ENCODE data around the gene CDH5. TPM values are rescaled to one million over a fixed set of nuclear protein-coding genes. Genes with fewer than 3 reads are reported as not detected.

Gene CDH5, protein sequence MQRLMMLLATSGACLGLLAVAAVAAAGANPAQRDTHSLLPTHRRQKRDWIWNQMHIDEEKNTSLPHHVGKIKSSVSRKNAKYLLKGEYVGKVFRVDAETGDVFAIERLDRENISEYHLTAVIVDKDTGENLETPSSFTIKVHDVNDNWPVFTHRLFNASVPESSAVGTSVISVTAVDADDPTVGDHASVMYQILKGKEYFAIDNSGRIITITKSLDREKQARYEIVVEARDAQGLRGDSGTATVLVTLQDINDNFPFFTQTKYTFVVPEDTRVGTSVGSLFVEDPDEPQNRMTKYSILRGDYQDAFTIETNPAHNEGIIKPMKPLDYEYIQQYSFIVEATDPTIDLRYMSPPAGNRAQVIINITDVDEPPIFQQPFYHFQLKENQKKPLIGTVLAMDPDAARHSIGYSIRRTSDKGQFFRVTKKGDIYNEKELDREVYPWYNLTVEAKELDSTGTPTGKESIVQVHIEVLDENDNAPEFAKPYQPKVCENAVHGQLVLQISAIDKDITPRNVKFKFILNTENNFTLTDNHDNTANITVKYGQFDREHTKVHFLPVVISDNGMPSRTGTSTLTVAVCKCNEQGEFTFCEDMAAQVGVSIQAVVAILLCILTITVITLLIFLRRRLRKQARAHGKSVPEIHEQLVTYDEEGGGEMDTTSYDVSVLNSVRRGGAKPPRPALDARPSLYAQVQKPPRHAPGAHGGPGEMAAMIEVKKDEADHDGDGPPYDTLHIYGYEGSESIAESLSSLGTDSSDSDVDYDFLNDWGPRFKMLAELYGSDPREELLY
- total RNA-seq: 10 to 100 TPM in 4 of 7 donors, 1 to 10 TPM in 3; 6.0 to 24.7 (median 10.8) TPM
- polyA plus RNA-seq: 10 to 100 TPM; 18.7 to 36.8 TPM
- long read RNA-seq, donor 1, full-length matches to known transcripts: 2 of 10 reads
- long read RNA-seq, donor 1, partial matches to known transcripts: 1 of 10 reads
- long read RNA-seq, donor 1, other reads (novel, unspliced or antisense): 7 of 10 reads
- long read RNA-seq, donor 2, full-length matches to known transcripts: 5 of 5 reads
- long read RNA-seq, donor 2, partial matches to known transcripts: 0 of 5 reads
- long read RNA-seq, donor 2, other reads (novel, unspliced or antisense): 0 of 5 reads
- long read RNA-seq, donor 3, full-length matches to known transcripts: 10 of 26 reads
- long read RNA-seq, donor 3, partial matches to known transcripts: 10 of 26 reads
- long read RNA-seq, donor 3, other reads (novel, unspliced or antisense): 6 of 26 reads

DNA sequence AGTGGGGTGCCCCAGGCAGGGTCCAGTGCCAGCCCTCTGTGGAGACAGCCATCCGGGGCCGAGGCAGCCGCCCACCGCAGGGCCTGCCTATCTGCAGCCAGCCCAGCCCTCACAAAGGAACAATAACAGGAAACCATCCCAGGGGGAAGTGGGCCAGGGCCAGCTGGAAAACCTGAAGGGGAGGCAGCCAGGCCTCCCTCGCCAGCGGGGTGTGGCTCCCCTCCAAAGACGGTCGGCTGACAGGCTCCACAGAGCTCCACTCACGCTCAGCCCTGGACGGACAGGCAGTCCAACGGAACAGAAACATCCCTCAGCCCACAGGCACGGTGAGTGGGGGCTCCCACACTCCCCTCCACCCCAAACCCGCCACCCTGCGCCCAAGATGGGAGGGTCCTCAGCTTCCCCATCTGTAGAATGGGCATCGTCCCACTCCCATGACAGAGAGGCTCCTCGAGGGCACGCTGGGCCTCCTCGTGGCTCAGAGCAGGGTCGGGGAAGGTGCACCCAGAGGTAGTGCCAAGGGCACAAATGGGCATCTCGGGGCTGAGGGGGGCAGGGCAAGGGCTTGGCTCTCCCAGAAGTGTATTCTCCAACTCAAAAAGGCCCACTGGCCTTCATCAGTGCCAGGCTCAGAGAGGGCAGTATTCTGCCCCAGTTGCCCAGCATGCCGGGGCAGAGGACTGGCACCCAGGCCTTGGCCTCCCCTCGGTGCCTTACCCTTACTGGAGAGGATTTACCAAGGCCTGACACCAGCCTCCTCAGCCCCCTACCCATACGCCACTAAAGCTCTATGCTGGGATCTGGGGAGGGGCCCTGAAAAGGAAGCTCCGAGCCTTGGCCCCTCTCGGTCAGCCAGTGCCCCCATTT is at the start of gene CDH5:
CDH5 (plus strand) TSS at position 259 of the 867 bp plus-strand sequence. CDS start 12,647 bp downstream, outside the sequence.
- no peaks in the 10 kb centered on the region for H3K27me3 ChIP-seq
- 39 to 44% (median 43%) methylated on average over 23 to 25 of the region's 25 CpGs for WGBS, 3 donors
- no peak within 1 kb of the TSS for H3K4me3 ChIP-seq
- H3K36me3 ChIP-seq: no peaks in the 10 kb centered on the region
- intact Hi-C loops (cut with DNase I): no loop called here
- peaks cover 12% of the 10 kb centered on the region for H3K4me1 ChIP-seq (ENCODE audit: insufficient read depth)
- peak within 1 kb of the TSS in 1 of 2 donors; percentile 81 for H3K27ac ChIP-seq
- peak; percentile 74 to 86 (median 82) for DNase-seq
- no peaks in the 10 kb centered on the region for H3K9me3 ChIP-seq
- no peak for TF ChIP-seq POLR2A (IDR thresholded peaks at IDR 0.05)

DNA sequence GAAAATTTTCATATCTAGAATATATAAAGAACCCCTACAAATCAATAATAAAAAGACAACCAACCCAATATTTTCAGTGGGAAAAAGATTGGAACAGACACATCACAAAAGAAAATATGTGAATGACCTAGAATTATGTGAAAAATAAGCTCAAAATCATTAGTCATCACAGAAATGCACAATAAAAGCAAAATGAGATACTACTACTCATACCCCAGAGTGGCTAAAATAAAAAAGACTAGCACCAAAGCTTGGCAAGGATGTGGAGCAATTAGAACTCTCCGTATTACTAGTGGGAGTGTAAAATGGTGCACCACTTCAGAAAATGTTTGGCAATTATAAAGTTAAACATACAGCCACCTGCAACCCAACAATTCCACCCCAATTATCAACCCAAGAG is 48.0 kb upstream of the CDH5 start:
- Histone ChIP-seq H3K27me3 (no peaks in the 10 kb centered on the region), H3K27ac (no peak overlapping the region), H3K4me1 (ENCODE audit: insufficient read depth) (no peaks in the 10 kb centered on the region), H3K36me3 (no peaks in the 10 kb centered on the region), H3K4me3 (no peak overlapping the region), H3K9me3 (no peaks in the 10 kb centered on the region)
- intact Hi-C loops (cut with DNase I): no loop called here
- TF ChIP-seq POLR2A (IDR thresholded peaks at IDR 0.05) (no peak), EP300 (IDR thresholded peaks at IDR 0.05) (no peak)
- TF ChIP-seq, protein P1, sequence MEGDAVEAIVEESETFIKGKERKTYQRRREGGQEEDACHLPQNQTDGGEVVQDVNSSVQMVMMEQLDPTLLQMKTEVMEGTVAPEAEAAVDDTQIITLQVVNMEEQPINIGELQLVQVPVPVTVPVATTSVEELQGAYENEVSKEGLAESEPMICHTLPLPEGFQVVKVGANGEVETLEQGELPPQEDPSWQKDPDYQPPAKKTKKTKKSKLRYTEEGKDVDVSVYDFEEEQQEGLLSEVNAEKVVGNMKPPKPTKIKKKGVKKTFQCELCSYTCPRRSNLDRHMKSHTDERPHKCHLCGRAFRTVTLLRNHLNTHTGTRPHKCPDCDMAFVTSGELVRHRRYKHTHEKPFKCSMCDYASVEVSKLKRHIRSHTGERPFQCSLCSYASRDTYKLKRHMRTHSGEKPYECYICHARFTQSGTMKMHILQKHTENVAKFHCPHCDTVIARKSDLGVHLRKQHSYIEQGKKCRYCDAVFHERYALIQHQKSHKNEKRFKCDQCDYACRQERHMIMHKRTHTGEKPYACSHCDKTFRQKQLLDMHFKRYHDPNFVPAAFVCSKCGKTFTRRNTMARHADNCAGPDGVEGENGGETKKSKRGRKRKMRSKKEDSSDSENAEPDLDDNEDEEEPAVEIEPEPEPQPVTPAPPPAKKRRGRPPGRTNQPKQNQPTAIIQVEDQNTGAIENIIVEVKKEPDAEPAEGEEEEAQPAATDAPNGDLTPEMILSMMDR (IDR thresholded peaks at IDR 0.05): no peak
- DNase-seq: no peak
- WGBS, 3 donors: 78 to 88% (median 80%) methylated on average over 1 of the region's 1 CpG

DNA sequence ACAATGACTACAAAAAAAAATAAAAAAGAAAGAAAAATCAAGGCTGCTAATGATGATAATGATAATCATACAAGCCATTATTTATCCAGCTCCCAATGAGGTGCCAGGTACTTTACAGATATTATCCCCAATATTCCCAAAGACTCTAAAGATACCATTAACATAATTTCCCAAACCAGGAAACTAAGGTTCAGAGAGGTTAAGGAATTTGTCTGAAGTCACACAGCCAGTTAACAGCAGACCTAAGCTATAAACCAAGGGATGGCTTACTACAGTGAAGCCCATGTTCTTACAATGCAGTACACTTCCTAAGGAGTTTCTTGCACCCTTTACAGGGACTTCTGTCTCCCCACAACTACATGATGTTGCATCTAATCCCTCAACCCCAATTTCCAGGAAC is 45.7 kb upstream of the CDH5 start:
- no peaks in the 10 kb centered on the region for H3K9me3 ChIP-seq
- no peaks in the 10 kb centered on the region for H3K36me3 ChIP-seq
- no peaks in the 10 kb centered on the region for H3K27me3 ChIP-seq
- no peaks in the 10 kb centered on the region for H3K4me1 ChIP-seq (ENCODE audit: insufficient read depth)
- DNase-seq: no peak
- intact Hi-C loops (cut with DNase I): no loop called here
- H3K4me3 ChIP-seq: no peak overlapping the region
- no peak overlapping the region for H3K27ac ChIP-seq
- TF ChIP-seq, protein P1 (IDR thresholded peaks at IDR 0.05): no peak
- TF ChIP-seq EP300 (IDR thresholded peaks at IDR 0.05) (no peak), POLR2A (IDR thresholded peaks at IDR 0.05) (no peak)

DNA sequence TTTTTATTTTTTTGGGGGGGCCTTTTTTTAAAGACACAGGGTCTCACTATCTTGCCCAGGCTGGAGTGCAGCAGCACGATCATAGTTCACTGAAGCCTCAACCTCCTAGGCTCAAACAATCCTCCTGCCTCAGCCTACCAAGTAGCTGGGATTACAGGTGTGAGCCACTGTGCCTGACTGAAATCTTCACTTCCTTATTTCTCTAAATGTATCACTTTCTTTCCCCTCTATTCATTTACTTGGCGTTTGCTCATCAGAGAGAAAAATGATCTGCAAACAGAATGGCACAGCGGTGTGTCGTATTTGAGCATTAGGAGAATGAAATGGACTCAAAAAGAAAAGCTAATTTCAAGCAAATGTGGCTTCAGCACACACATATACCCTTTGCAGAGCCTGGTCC is 44.3 kb upstream of the CDH5 start:
- no peak overlapping the region for H3K4me3 ChIP-seq
- H3K9me3 ChIP-seq: no peaks in the 10 kb centered on the region
- 72 to 81% (median 73%) methylated on average over 4 of the region's 4 CpGs for WGBS, 3 donors
- no peak overlapping the region for H3K27ac ChIP-seq
- DNase-seq: no peak
- no peaks in the 10 kb centered on the region for H3K27me3 ChIP-seq
- TF ChIP-seq POLR2A (IDR thresholded peaks at IDR 0.05) (no peak), EP300 (IDR thresholded peaks at IDR 0.05) (no peak)
- TF ChIP-seq, protein P1 (IDR thresholded peaks at IDR 0.05): no peak
- peaks cover 2% of the 10 kb centered on the region for H3K4me1 ChIP-seq (ENCODE audit: insufficient read depth)
- H3K36me3 ChIP-seq: no peaks in the 10 kb centered on the region
- intact Hi-C loops (cut with DNase I): no loop called here
